Transverse colon (tissue), 4 donors: ENCODE results near the gene SEPTIN2.

ENCODE experiments used
- EP300 ChIP-seq: sonication (generic); formaldehyde crosslinking; IDR thresholded peaks from one replicate; pipeline ENCODE4 v1.6.1; 2017; ENCODE audit warnings: antibody characterized with exemption, low read depth
- POLR2AphosphoS5 ChIP-seq, 3 donors: sonication (generic); formaldehyde crosslinking; IDR thresholded peaks; one replicate each; pipeline ENCODE4 v1.6.1; 2016; ENCODE audit warnings: antibody characterized with exemption in 3 of 3
- TF ChIP-seq, protein P1 (sequence below), 5 experiments: fragments of 200-600 bp in 3 of 5; fragments of 450-650 bp in 2 of 5; sonication (generic) in 3 of 5; IDR thresholded peaks; 1 replicate in 2 of 5; 2 replicates in 3 of 5; pipeline ENCODE4 v1.5.1; 2016 to 2017; ENCODE audit warnings: antibody characterized with exemption in 5 of 5, inconsistent platforms in 3 of 5, mild to moderate bottlenecking in 2 of 5, moderate library complexity in 1 of 5

DNA sequence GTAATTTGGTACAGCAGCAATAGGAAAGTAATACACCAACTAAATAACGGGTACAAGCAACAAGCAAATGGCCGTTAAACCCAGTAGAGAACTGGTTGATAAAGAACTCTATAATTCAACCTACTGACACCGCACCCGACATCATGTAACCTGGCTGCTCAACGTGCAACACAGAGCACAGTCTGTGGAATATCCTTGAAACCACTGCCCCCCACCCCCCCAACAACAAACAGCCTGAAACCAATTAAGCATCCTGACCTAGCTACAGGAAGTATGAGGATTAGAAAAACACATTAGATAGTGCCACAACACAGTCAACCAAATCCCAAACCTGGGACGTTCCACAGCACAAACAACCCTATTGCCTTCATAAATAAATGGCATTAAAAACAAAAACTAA, 23.7 kb upstream of the SEPTIN2 start:
- TF ChIP-seq, protein P1, sequence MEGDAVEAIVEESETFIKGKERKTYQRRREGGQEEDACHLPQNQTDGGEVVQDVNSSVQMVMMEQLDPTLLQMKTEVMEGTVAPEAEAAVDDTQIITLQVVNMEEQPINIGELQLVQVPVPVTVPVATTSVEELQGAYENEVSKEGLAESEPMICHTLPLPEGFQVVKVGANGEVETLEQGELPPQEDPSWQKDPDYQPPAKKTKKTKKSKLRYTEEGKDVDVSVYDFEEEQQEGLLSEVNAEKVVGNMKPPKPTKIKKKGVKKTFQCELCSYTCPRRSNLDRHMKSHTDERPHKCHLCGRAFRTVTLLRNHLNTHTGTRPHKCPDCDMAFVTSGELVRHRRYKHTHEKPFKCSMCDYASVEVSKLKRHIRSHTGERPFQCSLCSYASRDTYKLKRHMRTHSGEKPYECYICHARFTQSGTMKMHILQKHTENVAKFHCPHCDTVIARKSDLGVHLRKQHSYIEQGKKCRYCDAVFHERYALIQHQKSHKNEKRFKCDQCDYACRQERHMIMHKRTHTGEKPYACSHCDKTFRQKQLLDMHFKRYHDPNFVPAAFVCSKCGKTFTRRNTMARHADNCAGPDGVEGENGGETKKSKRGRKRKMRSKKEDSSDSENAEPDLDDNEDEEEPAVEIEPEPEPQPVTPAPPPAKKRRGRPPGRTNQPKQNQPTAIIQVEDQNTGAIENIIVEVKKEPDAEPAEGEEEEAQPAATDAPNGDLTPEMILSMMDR (IDR thresholded peaks at IDR 0.05) = no peak
- TF ChIP-seq EP300 (no peak), POLR2AphosphoS5 (IDR thresholded peaks at IDR 0.05) (no peak)
